GM23338 (cell line): ENCODE results near the gene PDE7B. TPM values are rescaled to one million over a fixed set of nuclear protein-coding genes. Genes with fewer than 3 reads are reported as not detected.

Experiments
- ATAC-seq: fragments of 200-7000 bp; cut with Tn5 transposase; 3 replicates; pipeline ENCODE4 v1.9.1; 2020
- DNase-seq: peaks from one replicate; pipeline ENCODE4 v3.0.0-alpha.2; 2015; ENCODE audit warnings: low spot score
- H2AFZ ChIP-seq: fragments of 200-600 bp; sonication (generic); 2 replicates; pipeline ENCODE4 v1.8.0; 2016; ENCODE audit warnings: antibody characterized with exemption, mild to moderate bottlenecking, moderate library complexity
- H3F3A ChIP-seq: fragments of 200-600 bp; sonication (generic); replicated peaks from 2 replicates; pipeline ENCODE4 v1.8.0; 2017; ENCODE audit warnings: antibody characterized with exemption, mixed run types, low read depth
- H3K27ac ChIP-seq: fragments of 200-600 bp; sonication (generic); 2 replicates; pipeline ENCODE4 v1.6.1; 2016; ENCODE audit warnings: low read depth
- H3K27me3 ChIP-seq: fragments of 200-600 bp; sonication (generic); 2 replicates; pipeline ENCODE4 v1.8.0; 2016; ENCODE audit warnings: mild to moderate bottlenecking, mixed run types, moderate library complexity; ENCODE audit not compliant: insufficient read depth
- H3K36me3 ChIP-seq: fragments of 200-600 bp; sonication (generic); 2 replicates; pipeline ENCODE4 v1.8.0; 2016; ENCODE audit warnings: mild to moderate bottlenecking; ENCODE audit not compliant: insufficient read depth
- H3K4me1 ChIP-seq: fragments of 200-600 bp; sonication (generic); 2 replicates; pipeline ENCODE4 v1.8.0; 2016; ENCODE audit warnings: mild to moderate bottlenecking, moderate library complexity; ENCODE audit not compliant: insufficient read depth
- H3K4me2 ChIP-seq: fragments of 200-600 bp; sonication (generic); 2 replicates; pipeline ENCODE4 v1.7.1; 2017; ENCODE audit warnings: mixed run types
- H3K4me3 ChIP-seq: fragments of 200-600 bp; sonication (generic); 2 replicates; pipeline ENCODE4 v1.6.1; 2016; ENCODE audit warnings: mixed run types
- H3K79me2 ChIP-seq: fragments of 200-600 bp; sonication (generic); replicated peaks from 2 replicates; pipeline ENCODE4 v1.8.0; 2017; ENCODE audit warnings: mild to moderate bottlenecking; ENCODE audit not compliant: insufficient read depth
- H3K9me2 ChIP-seq: fragments of 200-600 bp; sonication (generic); 2 replicates; pipeline ENCODE4 v1.8.0; 2017; ENCODE audit not compliant: insufficient read depth
- H4K20me1 ChIP-seq: fragments of 200-600 bp; sonication (generic); replicated peaks from 2 replicates; pipeline ENCODE4 v1.8.0; 2017; ENCODE audit warnings: mild to moderate bottlenecking; ENCODE audit not compliant: insufficient read depth
- H3K27ac Mint-ChIP-seq: 2 replicates; pipeline ENCODE4 v1.8.0; 2020; ENCODE audit warnings: inconsistent platforms, mild to moderate bottlenecking, moderate library complexity, mixed read lengths
- H3K27me3 Mint-ChIP-seq: 3 replicates; pipeline ENCODE4 v1.8.0; 2022; ENCODE audit warnings: low read depth, mild to moderate bottlenecking, moderate library complexity, mixed read lengths, inconsistent platforms; ENCODE audit not compliant: insufficient read depth, poor library complexity
- H3K36me3 Mint-ChIP-seq: 3 replicates; pipeline ENCODE4 v1.8.0; 2021; ENCODE audit warnings: low read depth, mild to moderate bottlenecking, inconsistent platforms, moderate library complexity, mixed read lengths
- H3K4me1 Mint-ChIP-seq: 3 replicates; pipeline ENCODE4 v1.8.0; 2020; ENCODE audit warnings: mild to moderate bottlenecking, inconsistent platforms, mixed read lengths
- H3K4me3 Mint-ChIP-seq: 3 replicates; pipeline ENCODE4 v1.8.0; 2021; ENCODE audit warnings: moderate library complexity, mild to moderate bottlenecking, inconsistent platforms, mixed read lengths
- H3K9me3 Mint-ChIP-seq: 3 replicates; pipeline ENCODE4 v1.8.0; 2020; ENCODE audit warnings: moderate library complexity, mild to moderate bottlenecking, inconsistent platforms, mixed read lengths
- CTCF ChIP-seq, 2 experiments: fragments of 200-600 bp in 1 of 2; sonication (generic) in 1 of 2; conservative IDR thresholded peaks; 2 replicates each; pipeline versions ENCODE4 v1.5.1 to v1.6.1; 2016 to 2017; ENCODE audit warnings: antibody characterized with exemption in 2 of 2, low read depth in 2 of 2, mild to moderate bottlenecking in 2 of 2, moderate library complexity in 1 of 2
- EZH2 ChIP-seq: fragments of 200-600 bp; sonication (generic); IDR thresholded peaks from one replicate; pipeline ENCODE4 v1.8.0; 2017; ENCODE audit warnings: antibody characterized with exemption, mild to moderate bottlenecking, low read depth; ENCODE audit not compliant: unreplicated experiment
- EZH2phosphoT487 ChIP-seq: fragments of 200-600 bp; sonication (generic); IDR thresholded peaks from one replicate; pipeline ENCODE4 v1.8.1; 2018; ENCODE audit warnings: antibody characterized with exemption; ENCODE audit not compliant: unreplicated experiment
- JUNB ChIP-seq: IDR thresholded peaks from one replicate; pipeline ENCODE4 v1.6.1; 2016; ENCODE audit warnings: antibody characterized with exemption; ENCODE audit not compliant: unreplicated experiment
- REST ChIP-seq: IDR thresholded peaks from one replicate; pipeline ENCODE4 v1.6.1; 2018; ENCODE audit warnings: antibody characterized with exemption; ENCODE audit not compliant: unreplicated experiment
- ZNF331 ChIP-seq: fragments of 250-450 bp; sonication (Bioruptor Pico); IDR thresholded peaks from 2 replicates; pipeline ENCODE4 v1.5.0; 2020; ENCODE audit warnings: low read depth, mild to moderate bottlenecking, moderate library complexity
- ZNF462 ChIP-seq: fragments of 250-450 bp; sonication (Bioruptor Pico); IDR thresholded peaks from 2 replicates; pipeline ENCODE4 v1.5.0; 2020; ENCODE audit warnings: mild to moderate bottlenecking, moderate library complexity
- polyA plus RNA-seq: library from polyadenylated mRNA; unstranded; fragments of >200 nt; fragmentation: Nextera tagmentation; extraction: Ambion mirVana; gene quantifications from 2 replicates; pipeline ENCODE4 v1.2.1, GENCODE V29; 2016
- total RNA-seq: library from RNA; depleted of rRNA; stranded (reverse); fragments of >200 nt; shearing (Covaris generic); gene quantifications from 2 replicates; pipeline ENCODE4 v1.2.3, GENCODE V29; 2014

Gene PDE7B
- total and polyA plus RNA-seq, 2 experiments from 2014 or later = 0.07 TPM; not detected in 1

- Mint-ChIP-seq H3K4me1 (peaks cover 2% of the 10 kb centered on the region; the same call in 1 of the 3 replicates), H3K36me3 (no peaks in the 10 kb centered on the region), H3K27ac (no peak overlapping the region), H3K27me3 (no peaks in the 10 kb centered on the region), H3K9me3 (no peaks in the 10 kb centered on the region), H3K4me3 (no peak overlapping the region)
- Histone ChIP-seq H3K4me1 (no peaks in the 10 kb centered on the region), H2AFZ (no peak overlapping the region), H3K79me2 (no peaks in the 10 kb centered on the region), H3K36me3 (no peaks in the 10 kb centered on the region), H3K4me2 (no peak overlapping the region), H3K9me2 (no peaks in the 10 kb centered on the region), H4K20me1 (no peaks in the 10 kb centered on the region), H3K4me3 (no peak overlapping the region), H3K27ac (no peak overlapping the region), H3F3A (no peaks in the 10 kb centered on the region), H3K27me3 (no peaks in the 10 kb centered on the region)
- no peak for ATAC-seq
- no peak for DNase-seq
- TF ChIP-seq ZNF331 (CRISPR knock-in tag) (no peak), JUNB (no peak), EZH2 (no peak), EZH2phosphoT487 (no peak), REST (no peak), CTCF (conservative IDR thresholded peaks at IDR 0.05; ENCODE audit: low read depth in 2 of 2) (no peak), ZNF462 (CRISPR knock-in tag) (no peak)
Measured at GRCh38 chr6:136030131-136030530, 178.6 kb downstream of the PDE7B start.
